Measurements from ENCODE around the gene TP53BP1.

The TP53BP1 gene

DNA sequence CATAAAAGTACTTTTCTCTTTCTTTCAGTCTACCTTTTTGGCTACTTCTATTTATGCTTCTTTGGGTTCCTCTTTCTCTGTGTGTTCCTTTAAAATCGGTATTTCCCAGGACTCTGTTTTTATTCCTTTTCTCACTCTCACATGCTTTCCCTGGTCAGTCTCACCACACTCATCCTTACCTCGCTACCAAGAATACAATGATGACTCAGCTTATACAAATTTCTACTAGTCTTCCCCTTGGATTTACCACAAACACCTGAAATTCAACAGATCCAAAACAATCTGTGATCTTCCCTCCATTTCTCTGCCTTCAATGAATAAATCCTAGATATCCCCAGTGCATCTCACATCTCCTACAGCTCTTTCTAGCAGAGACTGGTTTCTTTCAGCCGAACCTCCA, 69.2 kb downstream of the TP53BP1 start:
- H3K4me2 ChIP-seq (ENCODE audit: low read length), result no peak overlapping the region
- H3K36me3 ChIP-seq (ENCODE audit: control insufficient read depth, low read length), result peaks cover 42% of the 10 kb centered on the region
- no peak overlapping the region for H3K4me3 ChIP-seq (ENCODE audit: low read length)
- no peaks in the 10 kb centered on the region for H3K79me2 ChIP-seq (ENCODE audit: control insufficient read depth, low read length)
- no peaks in the 10 kb centered on the region for H4K20me1 ChIP-seq (ENCODE audit: control insufficient read depth, insufficient read depth, low read depth, low read length)
- no peak overlapping the region for H3K27ac ChIP-seq (ENCODE audit: low read depth, low read length)
- no peaks in the 10 kb centered on the region for H3K9me3 ChIP-seq (ENCODE audit: control insufficient read depth, insufficient read depth, low read length)
- peaks cover 3% of the 10 kb centered on the region; the same call in 1 of the 2 replicates for H3F3A ChIP-seq (ENCODE audit: control insufficient read depth, insufficient read depth)
- no peaks in the 10 kb centered on the region for H3K27me3 ChIP-seq (ENCODE audit: control insufficient read depth, low read length)
- no peaks in the 10 kb centered on the region for H3K9me2 ChIP-seq (replicated peaks; ENCODE audit: control insufficient read depth, low read length)
- TF ChIP-seq, protein P1, sequence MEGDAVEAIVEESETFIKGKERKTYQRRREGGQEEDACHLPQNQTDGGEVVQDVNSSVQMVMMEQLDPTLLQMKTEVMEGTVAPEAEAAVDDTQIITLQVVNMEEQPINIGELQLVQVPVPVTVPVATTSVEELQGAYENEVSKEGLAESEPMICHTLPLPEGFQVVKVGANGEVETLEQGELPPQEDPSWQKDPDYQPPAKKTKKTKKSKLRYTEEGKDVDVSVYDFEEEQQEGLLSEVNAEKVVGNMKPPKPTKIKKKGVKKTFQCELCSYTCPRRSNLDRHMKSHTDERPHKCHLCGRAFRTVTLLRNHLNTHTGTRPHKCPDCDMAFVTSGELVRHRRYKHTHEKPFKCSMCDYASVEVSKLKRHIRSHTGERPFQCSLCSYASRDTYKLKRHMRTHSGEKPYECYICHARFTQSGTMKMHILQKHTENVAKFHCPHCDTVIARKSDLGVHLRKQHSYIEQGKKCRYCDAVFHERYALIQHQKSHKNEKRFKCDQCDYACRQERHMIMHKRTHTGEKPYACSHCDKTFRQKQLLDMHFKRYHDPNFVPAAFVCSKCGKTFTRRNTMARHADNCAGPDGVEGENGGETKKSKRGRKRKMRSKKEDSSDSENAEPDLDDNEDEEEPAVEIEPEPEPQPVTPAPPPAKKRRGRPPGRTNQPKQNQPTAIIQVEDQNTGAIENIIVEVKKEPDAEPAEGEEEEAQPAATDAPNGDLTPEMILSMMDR (IDR thresholded peaks at IDR 0.05; ENCODE audit: low read depth, low read length, poor library complexity, severe bottlenecking), result no peak
- no peak for TF ChIP-seq EZH2phosphoT487 (IDR thresholded peaks at IDR 0.05; ENCODE audit: borderline replicate concordance, low read length)
- H3K4me1 ChIP-seq (ENCODE audit: control insufficient read depth, low read length), result no peaks in the 10 kb centered on the region

DNA sequence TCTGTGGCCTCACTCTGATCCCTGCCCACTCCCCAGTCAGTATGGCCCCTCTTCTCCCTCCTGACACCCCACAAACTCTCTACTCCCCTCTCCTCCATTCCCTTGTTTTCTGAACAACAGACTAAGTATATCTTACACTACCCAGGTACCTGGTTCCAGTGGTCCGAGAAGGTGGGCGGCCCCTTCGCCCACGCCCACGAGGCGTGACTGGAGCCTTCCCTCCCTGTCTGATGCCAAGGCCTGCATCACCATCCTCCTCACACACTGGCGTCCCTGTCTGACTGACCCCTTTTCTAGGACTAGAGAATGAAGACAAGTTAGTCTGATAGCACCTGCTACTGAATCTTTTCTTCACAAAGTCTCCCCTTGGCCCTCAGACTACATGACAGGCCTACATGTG, 72.1 kb downstream of the TP53BP1 start:
- Histone ChIP-seq H3K36me3 (ENCODE audit: control insufficient read depth, low read length) (peaks cover 36% of the 10 kb centered on the region), H3K9me2 (replicated peaks; ENCODE audit: control insufficient read depth, low read length) (no peaks in the 10 kb centered on the region)

DNA sequence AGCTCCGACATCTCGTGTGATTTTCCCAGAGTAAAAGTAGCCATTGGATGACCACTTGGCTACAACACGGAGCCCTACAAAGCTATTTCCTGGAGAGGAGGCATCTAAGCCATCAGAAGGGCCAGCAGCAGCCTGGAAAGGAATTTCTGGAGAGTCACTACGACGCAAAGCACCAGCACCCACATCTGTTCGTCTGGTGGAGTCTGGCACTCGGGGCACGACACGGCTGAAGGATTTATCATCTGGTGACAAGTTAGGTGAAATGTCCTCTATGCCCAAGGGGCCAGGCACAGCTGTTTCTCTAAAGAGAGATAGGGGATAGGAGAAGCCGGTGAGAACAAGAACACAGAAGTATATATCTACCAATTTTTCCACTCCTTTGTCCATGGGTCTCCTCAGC, 72.5 kb downstream of the TP53BP1 start:
- Histone ChIP-seq H3K9me3 (ENCODE audit: control insufficient read depth, insufficient read depth, low read length) (no peaks in the 10 kb centered on the region), H3K4me3 (ENCODE audit: low read length) (no peak overlapping the region), H3K4me1 (ENCODE audit: control insufficient read depth, low read length) (no peaks in the 10 kb centered on the region), H3K79me2 (ENCODE audit: control insufficient read depth, low read length) (no peaks in the 10 kb centered on the region), H4K20me1 (ENCODE audit: control insufficient read depth, insufficient read depth, low read depth, low read length) (no peaks in the 10 kb centered on the region), H3K4me2 (ENCODE audit: low read length) (no peak overlapping the region), H3F3A (ENCODE audit: control insufficient read depth, insufficient read depth) (no peaks in the 10 kb centered on the region), H3K36me3 (ENCODE audit: control insufficient read depth, low read length) (peaks cover 41% of the 10 kb centered on the region), H3K27me3 (ENCODE audit: control insufficient read depth, low read length) (no peaks in the 10 kb centered on the region), H3K27ac (ENCODE audit: low read depth, low read length) (no peak overlapping the region), H3K9me2 (replicated peaks; ENCODE audit: control insufficient read depth, low read length) (no peaks in the 10 kb centered on the region)
- TF ChIP-seq EZH2phosphoT487 (IDR thresholded peaks at IDR 0.05; ENCODE audit: borderline replicate concordance, low read length), result no peak
- TF ChIP-seq, protein P1 (IDR thresholded peaks at IDR 0.05; ENCODE audit: low read depth, low read length, poor library complexity, severe bottlenecking), result no peak

More for the DNA sequence above, 72.1 kb downstream of the TP53BP1 start:
- TF ChIP-seq, protein P1 (IDR thresholded peaks at IDR 0.05; ENCODE audit: low read depth, low read length, poor library complexity, severe bottlenecking), result no peak
- no peak for TF ChIP-seq EZH2phosphoT487 (IDR thresholded peaks at IDR 0.05; ENCODE audit: borderline replicate concordance, low read length)
- no peak overlapping the region for H3K4me3 ChIP-seq (ENCODE audit: low read length)
- no peaks in the 10 kb centered on the region for H3K9me3 ChIP-seq (ENCODE audit: control insufficient read depth, insufficient read depth, low read length)
- H3K27ac ChIP-seq (ENCODE audit: low read depth, low read length), result no peak overlapping the region
- H3K4me2 ChIP-seq (ENCODE audit: low read length), result no peak overlapping the region
- H3K27me3 ChIP-seq (ENCODE audit: control insufficient read depth, low read length), result no peaks in the 10 kb centered on the region
- H4K20me1 ChIP-seq (ENCODE audit: control insufficient read depth, insufficient read depth, low read depth, low read length), result no peaks in the 10 kb centered on the region
- no peaks in the 10 kb centered on the region for H3F3A ChIP-seq (ENCODE audit: control insufficient read depth, insufficient read depth)
- H3K4me1 ChIP-seq (ENCODE audit: control insufficient read depth, low read length), result no peaks in the 10 kb centered on the region
- no peaks in the 10 kb centered on the region for H3K79me2 ChIP-seq (ENCODE audit: control insufficient read depth, low read length)
